Fibroblast of peridontal ligament (primary cell): ENCODE measurements around the gene CNNM1.

Experiments
- DNase-seq: peaks from one replicate; pipeline ENCODE4 v3.0.0-alpha.2; 2010; ENCODE audit errors: extremely low read depth

CNNM1 gene

DNA sequence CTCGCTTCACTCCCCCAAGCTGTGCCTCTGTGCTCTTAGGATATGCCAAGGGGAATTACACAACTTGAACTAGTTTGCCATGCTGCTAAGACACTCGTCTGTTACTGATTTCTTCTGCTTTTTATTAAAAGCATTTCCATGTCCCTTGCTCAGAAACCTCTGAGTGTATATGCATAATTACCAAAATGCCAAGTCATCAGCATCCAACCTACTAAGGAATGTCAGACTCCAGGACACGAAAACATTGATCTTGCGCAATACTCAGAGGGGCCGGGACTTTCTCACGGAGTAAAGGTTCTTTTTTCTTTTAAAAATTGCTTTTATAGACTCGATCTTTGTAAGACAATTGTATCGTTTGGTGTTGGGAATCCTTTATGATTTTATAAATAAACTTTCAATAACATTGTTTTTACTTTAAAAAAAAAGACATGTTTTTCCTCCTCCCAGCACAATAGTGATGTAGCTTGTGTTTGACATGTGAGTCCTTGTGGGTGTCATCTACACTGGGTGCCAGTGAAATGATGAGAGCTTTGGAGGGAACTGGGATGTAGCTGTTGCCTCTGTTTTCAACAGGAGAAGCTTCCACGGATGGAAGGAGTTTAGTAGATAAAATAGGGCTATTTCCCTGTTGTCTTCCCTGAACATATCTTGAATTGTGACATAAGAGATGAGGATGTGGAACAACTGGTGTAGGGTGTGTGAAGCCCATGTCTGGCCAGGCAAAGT lies 43.6 kb downstream of the CNNM1 start:
- DNase-seq: peak; percentile 74

DNA sequence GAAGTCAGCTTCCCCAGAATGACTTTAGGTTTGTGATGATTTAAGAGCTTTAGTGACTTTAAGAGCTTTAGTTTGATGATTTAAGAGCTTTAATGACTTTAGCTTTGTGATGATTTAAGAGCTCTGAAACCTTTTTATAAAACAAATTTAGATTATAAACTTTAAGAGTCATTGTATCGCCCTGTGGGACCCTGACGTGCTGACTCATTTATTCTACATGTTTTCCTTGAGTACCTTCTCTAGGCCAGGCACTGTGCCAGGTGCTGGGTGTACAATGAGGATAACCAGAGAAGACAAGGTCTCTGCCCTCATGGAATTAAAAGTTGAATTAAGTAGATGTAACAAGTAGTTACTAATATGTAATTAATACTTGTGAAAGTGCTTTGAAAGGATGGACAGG lies 45.4 kb downstream of the CNNM1 start:
- DNase-seq: no peak

DNA sequence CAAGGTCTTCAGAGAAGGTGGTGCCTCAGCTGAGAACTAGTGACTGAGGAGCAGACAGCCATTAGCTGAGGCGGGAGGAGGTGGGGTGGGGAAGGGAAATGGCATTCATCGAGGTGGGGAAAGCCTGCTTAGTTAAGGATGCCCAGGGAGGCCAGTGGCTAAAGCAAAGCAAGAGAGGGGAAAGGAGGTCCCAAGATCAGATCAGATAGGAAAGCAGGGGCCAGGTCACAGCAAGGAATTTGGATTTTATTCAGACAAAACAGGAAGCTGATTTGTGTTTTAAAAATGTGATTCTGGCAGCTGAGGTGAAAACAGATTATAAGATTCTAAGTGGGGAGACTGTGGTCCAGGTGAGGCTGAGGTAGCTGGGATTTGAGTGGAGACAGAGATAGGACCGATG lies 45.8 kb downstream of the CNNM1 start:
- DNase-seq: no peak

DNA sequence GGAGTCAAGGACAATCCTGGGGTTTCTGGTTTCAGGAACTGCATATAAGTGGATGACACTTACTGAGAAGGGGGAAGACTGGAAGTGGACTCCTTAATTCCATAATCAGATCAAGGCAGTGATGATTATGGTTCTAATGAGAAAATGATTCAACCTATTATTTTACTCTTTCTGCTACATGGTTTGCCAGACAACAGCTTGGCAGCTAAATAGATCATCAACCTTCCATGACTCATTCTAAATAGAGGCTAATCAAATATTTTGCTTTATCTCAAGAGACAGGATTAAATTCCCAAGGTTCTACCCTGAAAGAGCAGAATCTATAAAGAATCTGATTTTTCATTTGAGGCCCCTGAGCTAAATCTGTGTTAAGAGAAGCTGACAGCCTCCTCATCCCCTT lies 46.3 kb downstream of the CNNM1 start:
- no peak for DNase-seq

DNA sequence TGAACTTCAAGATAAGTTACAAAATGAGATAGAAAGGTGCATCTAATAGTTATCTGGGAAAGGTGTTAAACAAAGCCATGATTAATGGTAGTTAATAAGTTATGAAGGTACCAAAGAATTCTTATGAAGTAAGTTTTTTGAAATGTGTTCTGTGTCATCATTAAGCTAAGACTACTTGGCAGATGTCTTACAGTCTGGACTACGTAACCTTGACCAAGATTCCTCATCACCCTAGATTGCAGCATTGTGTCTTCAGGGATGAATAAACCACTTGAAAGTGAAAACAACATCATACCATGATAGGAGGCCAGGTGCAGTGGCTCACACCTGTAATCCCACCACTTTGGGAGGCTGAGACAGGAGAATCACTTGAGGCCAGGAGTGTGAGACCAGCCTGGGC lies 53.0 kb downstream of the CNNM1 start:
- DNase-seq: no peak

DNA sequence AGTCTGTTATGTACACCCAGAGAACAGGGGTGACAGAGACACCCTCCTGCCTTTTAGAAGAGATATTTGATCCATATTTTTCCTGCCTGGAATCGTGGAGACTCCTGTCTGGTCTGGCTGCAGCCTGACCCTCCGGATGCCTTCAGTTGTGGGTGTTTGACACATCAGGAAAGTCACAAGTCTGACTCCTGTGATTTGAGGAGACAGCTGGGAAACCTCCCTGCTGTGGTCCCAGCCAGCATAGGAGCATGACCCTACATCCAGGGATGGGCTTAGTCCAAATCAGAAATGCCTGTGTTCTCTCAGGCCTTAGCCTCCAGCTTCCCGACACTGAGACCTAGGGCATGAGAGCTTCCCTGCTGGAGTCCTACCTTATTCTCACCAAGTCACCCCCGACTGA lies 57.9 kb downstream of the CNNM1 start:
- no peak for DNase-seq

DNA sequence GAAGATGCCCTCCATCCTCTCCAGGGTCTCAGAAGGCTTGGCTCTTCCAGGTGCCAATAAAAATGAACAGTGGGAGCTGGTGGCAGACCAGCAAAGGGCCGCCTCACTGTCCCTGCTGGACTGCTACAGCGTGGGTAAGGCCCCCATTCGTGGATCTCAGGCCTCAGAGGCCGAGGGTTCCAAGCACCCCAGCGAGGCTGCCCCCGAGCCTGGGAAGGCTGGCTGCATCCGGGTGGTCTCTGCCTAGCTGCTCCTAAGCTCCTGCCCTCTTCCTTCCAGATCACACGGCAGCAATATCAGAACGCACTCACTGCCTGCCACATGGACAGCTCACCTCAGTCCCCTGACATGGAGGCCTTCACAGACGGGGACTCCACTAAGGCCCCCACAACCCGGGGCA lies 58.4 kb downstream of the CNNM1 start:
- DNase-seq: no peak

DNA sequence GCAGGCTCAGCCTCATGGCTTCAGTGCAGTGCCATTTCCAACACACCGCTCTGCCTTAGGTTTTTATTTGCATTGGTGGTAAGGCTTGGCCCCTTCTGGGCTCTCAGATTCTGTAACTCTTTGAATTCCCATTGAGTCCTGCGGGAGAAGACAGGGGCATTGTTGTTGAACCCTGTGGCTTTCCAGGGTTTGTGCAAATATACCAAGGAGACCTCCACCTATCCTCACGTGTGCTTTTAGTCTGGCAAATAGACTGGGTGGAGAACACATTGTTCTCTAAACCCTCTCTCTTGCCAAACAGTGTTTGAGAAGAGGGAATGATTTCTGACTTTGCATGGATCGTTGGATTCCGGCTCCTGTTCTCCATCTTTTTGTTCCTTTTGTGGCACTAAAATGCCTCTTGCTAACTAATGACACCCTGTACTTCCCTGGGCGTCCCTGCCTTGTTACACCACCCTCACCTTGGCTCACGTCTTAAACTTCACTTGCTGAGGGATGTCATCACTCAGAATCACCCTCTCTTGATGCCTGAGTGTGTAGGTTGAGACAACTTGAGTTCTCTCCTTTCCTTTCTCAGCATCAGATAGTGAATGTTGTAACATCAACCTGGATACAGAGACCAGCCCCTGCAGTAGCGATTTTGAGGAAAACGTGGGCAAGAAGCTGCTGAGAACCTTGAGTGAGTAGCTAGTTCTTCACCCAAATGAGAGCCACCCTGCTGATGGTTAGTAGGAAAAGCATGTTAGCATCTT lies 60.7 kb downstream of the CNNM1 start:
- no peak for DNase-seq

DNA sequence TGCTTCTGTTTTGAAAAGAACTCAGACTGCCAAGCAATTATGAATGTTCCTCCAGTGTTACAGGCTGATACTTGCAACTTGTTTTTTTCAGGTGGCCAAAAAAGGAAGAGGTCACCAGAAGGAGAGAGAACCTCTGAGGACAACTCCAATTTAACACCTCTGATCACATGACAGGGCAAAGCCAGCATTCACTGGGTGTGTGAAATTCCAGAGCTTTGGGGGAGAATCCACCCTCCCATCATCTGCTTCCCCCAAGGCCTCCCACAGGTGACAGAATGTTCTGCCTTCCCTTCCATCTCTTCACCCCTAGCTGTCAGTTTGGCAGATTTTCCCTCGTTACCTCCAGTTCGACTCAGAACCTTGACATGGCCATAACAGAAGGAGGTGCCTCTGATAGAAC lies 62.2 kb downstream of the CNNM1 start:
- DNase-seq: no peak

DNA sequence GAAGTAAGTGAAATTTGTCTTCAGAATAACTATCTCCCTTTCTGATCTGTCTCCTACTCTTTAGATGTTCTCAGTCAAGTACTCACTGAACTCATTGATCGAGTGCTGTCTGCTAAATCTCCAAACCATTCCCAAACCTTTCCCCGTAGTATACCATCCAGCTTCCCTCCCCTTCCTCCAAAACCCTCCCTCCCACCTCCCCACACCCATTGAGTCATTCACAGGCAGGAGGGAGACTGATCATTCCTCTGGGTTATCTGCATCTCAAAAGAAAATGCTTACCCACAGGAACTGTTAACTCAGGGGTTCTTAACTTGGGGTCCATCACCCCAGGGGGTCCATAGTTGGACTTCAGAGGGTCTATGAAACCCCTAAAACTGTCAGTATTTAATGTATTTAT lies 63.9 kb downstream of the CNNM1 start:
- no peak for DNase-seq

DNA sequence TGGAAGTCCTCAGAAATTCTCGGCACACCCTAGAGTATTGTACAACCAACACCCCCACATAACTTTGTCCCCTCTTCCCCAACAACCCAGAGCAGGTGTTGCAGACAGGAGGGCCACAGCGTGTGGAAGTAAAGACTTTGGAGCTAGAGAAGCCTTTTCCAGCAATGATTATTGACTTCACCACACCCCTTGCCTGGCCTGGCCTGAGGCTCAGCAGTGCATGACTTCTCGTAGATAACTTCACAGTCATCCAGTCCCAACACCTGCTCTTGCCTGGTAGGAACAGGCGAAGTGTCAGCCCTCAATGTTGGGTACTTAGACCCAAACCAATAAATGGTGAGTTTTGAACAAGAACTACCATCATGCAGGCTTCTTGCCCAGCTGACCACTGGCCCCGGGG lies 64.5 kb downstream of the CNNM1 start:
- no peak for DNase-seq

DNA sequence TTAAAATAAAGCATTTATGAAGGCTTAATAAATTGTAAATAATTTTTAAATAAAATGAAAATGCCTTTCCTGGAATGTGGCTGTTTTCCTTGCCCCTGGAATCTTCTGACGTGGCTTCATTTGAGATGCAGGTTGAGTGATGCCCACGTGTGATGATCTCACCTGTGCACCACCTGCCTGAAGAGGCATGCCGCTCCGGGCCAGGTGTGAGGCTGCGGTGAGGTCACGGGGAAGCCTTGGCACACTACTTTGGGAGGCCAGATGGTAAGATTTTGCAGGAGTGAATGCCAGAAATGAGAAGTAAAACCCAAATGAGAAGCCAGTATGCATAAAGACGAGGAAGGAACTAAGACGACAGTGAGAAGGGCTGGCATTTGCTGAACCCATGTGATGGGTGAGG lies 65.1 kb downstream of the CNNM1 start:
- DNase-seq: no peak

DNA sequence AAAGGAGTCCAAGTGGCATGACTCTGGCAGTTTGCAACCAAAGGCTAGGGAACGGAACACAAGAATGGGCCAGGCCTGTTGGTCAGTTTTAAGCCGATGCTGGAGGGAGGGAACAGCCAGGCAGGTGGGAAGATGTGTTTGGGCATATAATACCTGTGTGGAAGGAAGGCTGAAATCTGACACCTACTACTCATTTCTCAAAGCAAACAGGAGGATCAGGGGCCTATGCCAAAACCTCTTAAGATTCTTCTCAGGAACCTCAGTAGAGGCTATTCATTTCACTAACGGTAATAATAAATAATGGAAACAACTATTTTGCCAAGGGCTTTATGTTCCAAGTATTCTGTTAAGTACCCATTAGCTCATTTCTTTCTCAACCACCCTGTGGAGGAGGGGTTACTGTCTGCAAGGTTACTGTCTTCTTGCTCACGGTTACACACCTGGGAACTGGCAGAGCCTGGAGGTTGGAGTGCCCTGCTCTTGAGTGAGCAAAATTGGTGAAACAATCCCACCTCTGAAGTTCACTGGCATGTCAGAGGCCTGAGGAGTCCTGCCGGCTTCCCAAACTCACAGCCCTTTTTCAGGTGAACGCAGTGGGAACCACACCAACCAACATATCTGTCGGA lies 65.7 kb downstream of the CNNM1 start:
- no peak for DNase-seq

DNA sequence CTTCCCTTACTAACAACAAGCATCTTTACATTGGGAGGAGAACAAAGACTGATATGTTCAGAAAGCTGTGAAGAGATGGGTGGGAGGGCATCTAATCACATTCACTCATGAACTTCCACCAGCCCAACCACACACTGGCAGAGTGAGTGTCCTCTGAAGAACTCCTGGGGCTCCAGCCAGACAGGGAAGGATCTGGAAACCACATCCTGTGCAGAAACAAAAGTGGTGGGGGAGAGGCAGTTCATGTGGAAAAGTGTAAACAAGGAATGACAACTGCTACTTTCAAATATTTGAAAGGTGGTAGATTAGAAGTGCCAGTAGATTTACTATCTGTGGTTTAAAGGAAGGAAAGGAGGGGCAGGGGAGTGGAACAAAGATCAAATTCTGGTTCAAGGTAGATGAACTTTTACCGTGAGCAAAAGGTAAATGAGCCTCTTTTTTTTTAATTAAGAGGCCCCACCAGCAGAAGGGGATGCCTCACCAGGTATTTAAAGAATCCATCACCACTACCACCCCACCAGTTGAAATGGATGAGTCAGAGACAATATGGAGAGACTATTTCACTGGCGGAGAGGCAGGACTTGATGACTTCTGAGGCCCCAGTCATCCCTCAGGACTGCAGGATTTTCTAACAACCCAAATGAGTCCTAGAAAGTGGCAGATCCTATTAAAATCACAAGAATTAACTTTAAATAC lies 66.7 kb downstream of the CNNM1 start:
- DNase-seq: peak; percentile 39

DNA sequence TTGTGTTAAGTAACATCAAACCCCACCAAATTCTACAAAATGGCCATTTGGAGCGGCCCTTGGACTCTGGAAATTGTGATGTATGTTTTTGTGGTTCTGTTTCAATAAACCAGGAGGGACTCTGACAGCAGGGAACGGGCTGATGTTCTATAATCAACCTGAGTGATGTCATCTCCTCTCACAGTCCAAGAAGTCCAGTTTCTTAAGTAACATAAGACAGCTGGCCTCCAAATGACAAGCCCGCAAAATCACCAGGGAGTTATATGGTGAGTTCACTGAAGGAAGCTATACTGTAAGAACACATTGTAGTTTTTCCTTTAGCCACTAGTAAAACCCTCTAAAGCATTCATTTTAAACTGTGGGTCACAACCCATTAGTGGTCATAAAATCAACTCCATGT lies 67.3 kb downstream of the CNNM1 start:
- DNase-seq: peak; percentile 23

DNA sequence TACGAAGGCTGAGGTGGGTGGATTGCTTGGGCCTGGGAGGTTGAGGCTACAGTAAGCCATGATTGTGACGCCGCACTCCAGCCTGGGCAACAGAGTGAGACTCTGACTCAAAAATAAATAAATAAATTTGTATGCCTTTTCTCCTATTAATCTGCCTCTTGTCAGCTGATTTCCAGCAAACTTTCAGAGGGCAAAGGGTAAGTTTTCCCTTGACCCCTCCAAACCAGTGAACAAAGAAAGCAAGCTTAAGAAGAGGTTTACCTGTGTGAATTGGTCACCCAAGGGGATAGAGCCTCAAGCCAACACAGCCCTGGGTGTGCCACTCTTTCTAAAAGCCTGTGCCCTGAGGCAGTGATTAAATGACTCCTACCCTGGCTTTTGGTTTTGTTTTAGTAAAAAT lies 70.5 kb downstream of the CNNM1 start:
- no peak for DNase-seq

DNA sequence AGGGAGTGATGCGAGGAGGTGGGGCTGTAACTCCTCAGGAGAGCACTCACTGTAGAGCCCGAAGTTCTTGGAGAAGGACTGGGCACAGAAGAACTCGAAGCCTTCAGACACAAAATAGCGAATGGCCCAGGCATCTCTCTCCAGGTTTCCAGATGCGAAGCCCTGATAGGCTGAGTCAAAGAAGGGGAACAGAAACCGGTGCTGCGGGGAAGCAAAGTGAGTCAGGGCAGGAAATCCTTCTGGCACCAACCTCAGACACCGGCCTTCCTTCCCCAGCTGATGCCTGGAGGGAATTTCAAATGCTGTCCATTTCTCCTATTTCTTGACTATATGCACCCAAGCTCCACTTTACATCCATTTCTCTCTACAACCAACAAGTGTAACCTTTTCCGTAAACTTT lies 74.5 kb downstream of the CNNM1 start:
- DNase-seq: no peak

DNA sequence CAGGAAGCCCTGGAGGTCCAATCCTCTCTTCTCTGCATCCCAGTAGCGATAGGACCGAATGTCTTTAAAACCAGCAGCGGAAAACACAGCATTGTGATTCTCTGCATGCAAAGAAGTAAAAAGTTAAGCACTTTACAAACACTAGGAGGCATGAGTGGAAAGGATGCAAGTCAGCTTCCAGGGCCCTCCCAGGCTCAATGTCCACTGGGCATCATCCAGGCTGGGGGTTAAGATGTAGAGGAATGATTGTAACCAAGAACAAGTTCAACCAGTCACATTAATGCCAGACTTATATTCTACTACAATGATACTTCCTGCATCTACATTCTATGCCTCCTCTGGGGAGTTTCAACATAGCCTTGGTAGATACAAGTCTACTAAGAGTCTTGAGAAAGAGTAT lies 77.0 kb downstream of the CNNM1 start:
- DNase-seq: no peak

DNA sequence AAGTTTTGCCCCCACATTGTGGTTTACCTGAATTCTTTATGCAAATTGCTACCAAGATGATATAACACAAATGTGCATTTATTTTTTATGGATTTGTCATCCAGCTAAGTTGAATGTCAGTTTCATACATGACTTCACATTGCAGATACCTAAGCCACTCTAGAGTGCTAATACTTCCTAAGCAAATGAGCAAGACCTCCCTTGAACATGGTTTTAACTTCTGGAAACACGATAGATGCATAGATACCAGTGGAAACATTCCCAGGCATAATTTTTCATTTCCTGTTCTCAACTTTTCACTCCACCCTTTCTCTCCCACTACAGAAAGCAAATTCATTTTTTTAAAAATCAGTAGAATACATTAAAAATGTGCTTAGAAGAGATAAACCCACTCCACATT lies 81.0 kb downstream of the CNNM1 start:
- DNase-seq: no peak

DNA sequence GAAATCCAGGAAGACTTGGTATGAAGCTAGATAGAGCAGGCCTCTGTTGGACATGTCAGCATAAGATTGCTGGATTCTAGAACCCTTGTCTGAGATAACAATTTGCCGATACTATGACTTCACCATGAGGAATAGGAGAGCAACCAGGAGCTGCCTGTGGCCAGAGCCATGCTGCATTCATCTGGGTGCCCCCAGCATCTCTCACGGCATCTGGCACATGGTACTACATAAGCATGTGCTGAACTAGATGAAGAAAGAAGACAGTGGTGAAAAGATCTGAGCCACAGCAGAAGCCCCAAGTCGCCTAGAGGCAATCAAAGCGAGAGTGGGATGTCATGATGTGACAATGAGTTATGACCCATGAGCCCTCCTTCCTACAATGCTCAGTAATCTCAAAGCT lies 81.7 kb downstream of the CNNM1 start:
- no peak for DNase-seq

DNA sequence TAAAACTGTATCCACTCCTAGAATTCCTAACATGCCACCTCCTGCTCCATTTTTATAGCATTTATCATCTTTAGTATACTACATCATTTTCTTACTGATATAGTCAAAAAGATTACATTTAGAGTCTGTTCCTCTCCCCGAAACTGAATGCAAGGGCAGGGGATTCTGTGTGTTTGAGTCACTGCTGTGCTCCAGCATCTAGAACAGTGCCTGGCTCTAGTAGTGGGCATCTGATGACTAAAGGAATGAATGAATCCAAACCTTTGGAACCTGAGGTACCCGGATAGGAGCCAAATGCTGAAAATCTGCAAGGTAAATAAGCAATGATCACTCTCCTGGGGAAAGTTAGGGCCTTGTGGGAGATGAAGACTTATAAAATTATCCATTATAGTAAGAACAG lies 82.4 kb downstream of the CNNM1 start:
- no peak for DNase-seq

DNA sequence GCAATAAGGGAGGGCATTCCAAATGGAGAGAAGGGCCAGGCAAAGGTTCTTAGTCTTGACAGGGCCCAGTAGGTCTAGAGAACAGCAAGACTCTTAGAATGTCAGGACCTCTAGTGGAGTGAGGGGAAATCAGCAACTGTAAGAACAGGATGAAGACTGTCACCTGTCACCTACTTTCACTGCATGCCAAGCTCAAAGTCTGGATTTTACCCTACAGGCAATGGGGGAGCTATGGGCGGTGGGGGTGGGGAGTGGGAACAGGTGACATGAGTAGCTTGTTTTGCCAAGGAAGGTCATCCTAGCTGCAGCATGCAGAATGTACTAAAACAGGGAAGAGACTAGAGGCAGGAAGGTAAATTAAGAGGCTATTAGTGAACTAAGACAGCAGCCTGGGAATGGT lies 82.9 kb downstream of the CNNM1 start:
- no peak for DNase-seq
